ENCODE results near the gene IPP. TPM values are rescaled to one million over a fixed set of nuclear protein-coding genes. Genes with fewer than 3 reads are reported as not detected.

The IPP gene
- 8.3 and 11.1 TPM in 2 replicates for total RNA-seq (ENCODE audit: low replicate concordance)

GRCh38 chr1:45750298-45751038 is at the start of gene IPP:
TSS of gene IPP (minus strand) at chr1:45750653. CDS start at chr1:45746411, 4,242 bp downstream.

GRCh38 chr1:45687754-45688740 is 62.4 kb downstream of the IPP start, which contains the start of gene TMEM69:
TSS of gene TMEM69 (plus strand) at chr1:45688181. CDS start at chr1:45691069, 2,888 bp downstream.

GRCh38 chr1:45686288-45687013 is 64.0 kb downstream of the IPP start, which contains the start of gene GPBP1L1:
TSS of gene GPBP1L1 (minus strand) at chr1:45686533. CDS start at chr1:45659087, 27,446 bp downstream.

Other genes starting within 250 kb of the IPP start
- gene PRDX1, start 228.8 kb downstream of the IPP start, total RNA-seq (ENCODE audit: low replicate concordance), result 317 and 521 TPM in 2 replicates
- gene AKR1A1, start 199.8 kb downstream of the IPP start, total RNA-seq (ENCODE audit: low replicate concordance), result 207 and 237 TPM in 2 replicates
- gene NASP, start 166.6 kb downstream of the IPP start, total RNA-seq (ENCODE audit: low replicate concordance), result 33.9 and 34.9 TPM in 2 replicates
- gene CCDC17, start 126.6 kb downstream of the IPP start, total RNA-seq (ENCODE audit: low replicate concordance), result 0.35 and 0.45 TPM in 2 replicates
- gene GPBP1L1, start 64.1 kb downstream of the IPP start, total RNA-seq (ENCODE audit: low replicate concordance), result 50.2 and 50.4 TPM in 2 replicates
- 3.4 and 7.0 TPM in 2 replicates for gene TMEM69, start 62.5 kb downstream of the IPP start, total RNA-seq (ENCODE audit: low replicate concordance)
- gene MAST2, start 53.0 kb upstream of the IPP start, total RNA-seq (ENCODE audit: low replicate concordance), result 11.4 and 14.0 TPM in 2 replicates